Naive thymus-derived CD8-positive, alpha-beta T cell (primary cell): Measurements from ENCODE around the gene BRSK1. TPM values are rescaled to one million over a fixed set of nuclear protein-coding genes. Genes with fewer than 3 reads are reported as not detected.
A peak's percentile ranks its signal among the peaks of the same experiment; 100 is the strongest.
"Not testable (repeated sequence)": the region's sequence is repeated elsewhere in the genome, so short reads cannot be mapped to it uniquely, and the experiment has no call there.

Experiments
- ATAC-seq, 2 donors: fragments of 150-1000 bp; cut with Tn5 transposase in 1 of 2; sonication (Bioruptor Pico), chemical (Tn5 transposase) in 1 of 2; 1 replicate in 1 of 2; 2 replicates in 1 of 2; pipeline ENCODE4 v1.10.0; 2021; ENCODE audit warnings: mild to moderate bottlenecking in 2 of 2, moderate library complexity in 2 of 2
- POLR2A ChIA-PET: fragments of 350-600 bp; sonication (Branson Sonifier 250); formaldehyde crosslinking; loops from one replicate; lab custom pipeline; 2021; ENCODE audit warnings: antibody characterized with exemption; lab: Charles Lee
- DNase-seq, 10 donors: peaks; one replicate each; pipeline versions ENCODE4 v3.0.0 to v3.0.0-alpha.2; 2020 to 2022
- H3K27ac Mint-ChIP-seq, 10 donors: one replicate each; pipeline ENCODE4 v1.8.0; 2020 to 2022; ENCODE audit warnings: mild to moderate bottlenecking in 10 of 10, mixed read lengths in 10 of 10, moderate library complexity in 4 of 10, inconsistent platforms in 1 of 10
- H3K27me3 Mint-ChIP-seq, 5 donors: one replicate each; pipeline ENCODE4 v1.8.0; 2021 to 2022; ENCODE audit warnings: mixed read lengths in 5 of 5
- H3K36me3 Mint-ChIP-seq, 3 donors: one replicate each; pipeline ENCODE4 v1.8.0; 2020 to 2022; ENCODE audit warnings: mixed read lengths in 3 of 3, mild to moderate bottlenecking in 2 of 3, inconsistent platforms in 1 of 3
- H3K4me1 Mint-ChIP-seq, 4 donors: one replicate each; pipeline ENCODE4 v1.8.0; 2021 to 2022; ENCODE audit warnings: mixed read lengths in 4 of 4
- H3K4me3 Mint-ChIP-seq, 10 donors: one replicate each; pipeline ENCODE4 v1.8.0; 2020 to 2022; ENCODE audit warnings: mild to moderate bottlenecking in 10 of 10, mixed read lengths in 10 of 10, moderate library complexity in 6 of 10, inconsistent platforms in 1 of 10
- H3K9me3 Mint-ChIP-seq, 9 donors: one replicate each; pipeline ENCODE4 v1.8.0; 2020 to 2022; ENCODE audit warnings: mixed read lengths in 9 of 9, mild to moderate bottlenecking in 3 of 9, inconsistent platforms in 1 of 9, moderate library complexity in 1 of 9
- polyA plus RNA-seq, 3 donors: library from polyadenylated mRNA; unstranded; fragments of 300-500 nt; fragmentation: Illumina TruSeq; gene quantifications; one replicate each; pipeline ENCODE4 v1.2.3, GENCODE V29; 2021
- total RNA-seq, 8 experiments: library from RNA in 2 of 8; stranded (reverse) in 2 of 8; gene quantifications; one replicate each; pipeline ENCODE4 v1.2.3 and lab custom pipeline; 2021 to 2026

Gene BRSK1
- total and polyA plus RNA-seq, 5 experiments from 2014 or later: 0.24 to 2.9 (median 1.9) TPM; not detected in 2

- POLR2A ChIA-PET: no interaction called here
Measured at GRCh38 chr19:55324662-55325061, 40.9 kb downstream of the BRSK1 start.

GRCh38 chr19:55325172-55325571 is 41.4 kb downstream of the BRSK1 start, which contains the start of gene TMEM150B:
TMEM150B (minus strand) TSS chr19:55325341; CDS start chr19:55321036, 4,305 bp downstream.
- H3K9me3 Mint-ChIP-seq: no peaks in the 10 kb centered on the region
- H3K36me3 Mint-ChIP-seq: no peaks in the 10 kb centered on the region
- no peak for ATAC-seq
- peak within 1 kb of the TSS in 1 of 10 donors; percentile 24 for H3K27ac Mint-ChIP-seq
- POLR2A ChIA-PET: no interaction called here
- H3K4me1 Mint-ChIP-seq: peaks cover 0 to 9% (median 1%) of the 10 kb centered on the region in 4 donors
- no peak for DNase-seq
- peak within 1 kb of the TSS in 2 of 10 donors; percentile 6 to 57 for H3K4me3 Mint-ChIP-seq
- peaks cover 0 to 25% (median 8%) of the 10 kb centered on the region in 5 donors for H3K27me3 Mint-ChIP-seq

More at GRCh38 chr19:55324662-55325061, 40.9 kb downstream of the BRSK1 start:
- Mint-ChIP-seq H3K4me3 (peak overlapping the region in 1 of 10 donors; percentile 57), H3K27ac (peak overlapping the region in 1 of 10 donors; percentile 24), H3K27me3 (peaks cover 0 to 25% (median 8%) of the 10 kb centered on the region in 5 donors), H3K9me3 (no peaks in the 10 kb centered on the region), H3K4me1 (peaks cover 0 to 9% (median 1%) of the 10 kb centered on the region in 4 donors), H3K36me3 (no peaks in the 10 kb centered on the region)
- DNase-seq (no peak), ATAC-seq (no peak)

GRCh38 chr19:55328774-55329318 is 45.0 kb downstream of the BRSK1 start:
- H3K27ac Mint-ChIP-seq, H3K9me3 Mint-ChIP-seq, ATAC-seq, H3K36me3 Mint-ChIP-seq, H3K4me1 Mint-ChIP-seq, DNase-seq, POLR2A ChIA-PET, H3K4me3 Mint-ChIP-seq: not testable (repeated sequence)
- H3K27me3 Mint-ChIP-seq: peaks cover 0 to 13% (median 2%) of the 10 kb centered on the region in 5 donors

GRCh38 chr19:55329791-55330190 is 46.0 kb downstream of the BRSK1 start:
- not testable (repeated sequence) for ATAC-seq, H3K9me3 Mint-ChIP-seq, H3K4me3 Mint-ChIP-seq, H3K27ac Mint-ChIP-seq, H3K4me1 Mint-ChIP-seq, DNase-seq, H3K36me3 Mint-ChIP-seq
- POLR2A ChIA-PET: interaction anchor here (0.7 kb wide), 1 partner anchor 55 kb away, joined by 4 read pairs; no protein-coding TSS in a partner anchor
- peaks cover 0 to 13% (median 4%) of the 10 kb centered on the region in 5 donors for H3K27me3 Mint-ChIP-seq

GRCh38 chr19:55333870-55334269 is 50.1 kb downstream of the BRSK1 start:
- Mint-ChIP-seq H3K27ac (no peak overlapping the region), H3K36me3 (no peaks in the 10 kb centered on the region)

GRCh38 chr19:55336101-55336500 is 52.3 kb downstream of the BRSK1 start:
- Mint-ChIP-seq H3K27me3 (peaks cover 0 to 19% (median 4%) of the 10 kb centered on the region in 5 donors), H3K4me1 (peaks cover 10 to 27% (median 17%) of the 10 kb centered on the region in 4 donors), H3K4me3 (no peak overlapping the region), H3K36me3 (no peaks in the 10 kb centered on the region), H3K9me3 (no peaks in the 10 kb centered on the region), H3K27ac (peak overlapping the region in 2 of 10 donors; percentile 25 to 70)
- POLR2A ChIA-PET: no interaction called here
- ATAC-seq (no peak), DNase-seq (no peak)

More at GRCh38 chr19:55333870-55334269, 50.1 kb downstream of the BRSK1 start:
- Mint-ChIP-seq H3K4me3 (no peak overlapping the region), H3K9me3 (no peaks in the 10 kb centered on the region), H3K4me1 (peaks cover 5 to 8% (median 6%) of the 10 kb centered on the region in 4 donors), H3K27me3 (peaks cover 0 to 22% (median 4%) of the 10 kb centered on the region in 5 donors)
- POLR2A ChIA-PET: interaction anchor here (0.7 kb wide), 1 partner anchor 51 kb away, joined by 3 read pairs; no protein-coding TSS in a partner anchor
- DNase-seq (no peak), ATAC-seq (no peak)

- peak within 1 kb of the TSS; percentile 83 to 99 (median 94) for H3K4me3 Mint-ChIP-seq
- peaks cover 12 to 34% (median 23%) of the 10 kb centered on the region in 4 donors for H3K4me1 Mint-ChIP-seq
- POLR2A ChIA-PET: interaction anchor here (0.7 to 2.1 kb wide), 25 partner anchors 9 to 1236 kb away, joined by 3 to 46 read pairs (median 4); partner anchors contain the start of genes FIZ1, HSPBP1, NDUFA3 and PPP1R12C
- peak; percentile 78 to 85 for ATAC-seq
- peak within 1 kb of the TSS; percentile 89 to 99 (median 97) for H3K27ac Mint-ChIP-seq
- peak; percentile 98 to 100 (median 100) for DNase-seq
- peaks cover 0 to 10% (median 7%) of the 10 kb centered on the region in 3 donors for H3K36me3 Mint-ChIP-seq
- peaks cover 0 to 14% (median 0%) of the 10 kb centered on the region in 5 donors for H3K27me3 Mint-ChIP-seq
- H3K9me3 Mint-ChIP-seq: no peaks in the 10 kb centered on the region
Measured at GRCh38 chr19:55339105-55339888, 55.5 kb downstream of the BRSK1 start, which contains the start of gene KMT5C. KMT5C (plus strand) TSS chr19:55339876; CDS start chr19:55341937, 2,061 bp downstream.

GRCh38 chr19:55339889-55340783 is 56.3 kb downstream of the BRSK1 start:
- Mint-ChIP-seq H3K27me3 (peaks cover 0 to 14% (median 0%) of the 10 kb centered on the region in 5 donors), H3K4me1 (peaks cover 13 to 38% (median 23%) of the 10 kb centered on the region in 4 donors), H3K27ac (peak overlapping the region; percentile 89 to 99 (median 97)), H3K9me3 (no peaks in the 10 kb centered on the region), H3K36me3 (peaks cover 0 to 13% (median 9%) of the 10 kb centered on the region in 3 donors), H3K4me3 (peak overlapping the region; percentile 83 to 99 (median 94))
- no peak for ATAC-seq
- POLR2A ChIA-PET: interaction anchor here (0.7 to 2.1 kb wide), 25 partner anchors 9 to 1237 kb away, joined by 3 to 46 read pairs (median 4); partner anchors contain the start of genes FIZ1, HSPBP1, NDUFA3 and PPP1R12C
- DNase-seq: peak in 5 of 10 donors; percentile 13 to 71 (median 41)

- peaks cover 0 to 17% (median 0%) of the 10 kb centered on the region in 5 donors for H3K27me3 Mint-ChIP-seq
- peaks cover 0 to 16% (median 9%) of the 10 kb centered on the region in 3 donors for H3K36me3 Mint-ChIP-seq
- H3K9me3 Mint-ChIP-seq: no peaks in the 10 kb centered on the region
- peak overlapping the region; percentile 76 to 88 (median 84) for H3K4me3 Mint-ChIP-seq
- peak overlapping the region in 9 of 10 donors; percentile 29 to 99 (median 93) for H3K27ac Mint-ChIP-seq
- ATAC-seq (no peak), DNase-seq (peak in 2 of 10 donors; percentile 25 to 27)
- peaks cover 14 to 42% (median 23%) of the 10 kb centered on the region in 4 donors for H3K4me1 Mint-ChIP-seq
- POLR2A ChIA-PET: interaction anchor here (0.7 to 2.0 kb wide), 4 partner anchors 10 to 87 kb away, joined by 3 to 10 read pairs (median 4); partner anchors contain the start of gene TMEM238
Measured at GRCh38 chr19:55340784-55341147, 57.0 kb downstream of the BRSK1 start.

GRCh38 chr19:55341171-55341588 is 57.4 kb downstream of the BRSK1 start:
- H3K27ac Mint-ChIP-seq: peak overlapping the region in 9 of 10 donors; percentile 29 to 99 (median 93)
- peaks cover 14 to 42% (median 23%) of the 10 kb centered on the region in 4 donors for H3K4me1 Mint-ChIP-seq
- POLR2A ChIA-PET: interaction anchor here (0.7 to 1.7 kb wide), 3 partner anchors 9 to 87 kb away, joined by 3 to 5 read pairs (median 4); partner anchors contain the start of gene TMEM238
- no peaks in the 10 kb centered on the region for H3K9me3 Mint-ChIP-seq
- H3K27me3 Mint-ChIP-seq: peaks cover 0 to 17% (median 0%) of the 10 kb centered on the region in 5 donors
- DNase-seq: peak in 7 of 10 donors; percentile 16 to 51 (median 25)
- H3K4me3 Mint-ChIP-seq: peak overlapping the region; percentile 76 to 88 (median 84)
- H3K36me3 Mint-ChIP-seq: peaks cover 0 to 16% (median 9%) of the 10 kb centered on the region in 3 donors
- ATAC-seq: no peak
